OCI-LY3 (cell line): Measurements from ENCODE around the gene TNS2.

Source experiments
- CTCF ChIP-seq: fragments of 200-600, 300-600 bp; sonication (generic); IDR thresholded peaks from 2 replicates; pipeline ENCODE4 v1.5.1; 2014; ENCODE audit warnings: antibody characterized with exemption, low read length, low read depth
- EZH2phosphoT487 ChIP-seq: fragments of 200-600 bp; shearing (Covaris generic); IDR thresholded peaks from 2 replicates; pipeline ENCODE4 v1.6.1; 2018; ENCODE audit warnings: antibody characterized with exemption, mixed run types, low read depth

GRCh38 chr12:53004582-53004981 is 45.3 kb upstream of the TNS2 start:
- TF ChIP-seq CTCF: no peak
- TF ChIP-seq EZH2phosphoT487: no peak
